Brain microvascular endothelial cell (primary cell): ENCODE results near the gene RNASEH2A.

Source experiments
- DNase-seq: peaks from one replicate; pipeline ENCODE4 v3.0.0-alpha.2; 2020
- H3K27ac ChIP-seq: fragments of 250-450 bp; sonication (Bioruptor Pico); 2 replicates; pipeline ENCODE4 v1.5.1; 2020; ENCODE audit warnings: mild to moderate bottlenecking, moderate library complexity
- H3K27me3 ChIP-seq: fragments of 250-450 bp; sonication (Bioruptor Pico); replicated peaks from 2 replicates; pipeline ENCODE4 v1.5.1; 2020; ENCODE audit warnings: mild to moderate bottlenecking
- H3K36me3 ChIP-seq: fragments of 250-450 bp; sonication (Bioruptor Pico); replicated peaks from 2 replicates; pipeline ENCODE4 v1.5.1; 2020; ENCODE audit warnings: mild to moderate bottlenecking
- H3K4me3 ChIP-seq: 2 replicates; pipeline ENCODE4 v1.5.1; 2011; ENCODE audit warnings: low read depth, mild to moderate bottlenecking, control low read depth, low read length, moderate library complexity
- in situ Hi-C: cut with HindIII; loops from 2 replicates; pipeline ENCODE4 v1.10.0; 2017; ENCODE audit warnings: low sequenced_read_pairs, low pct_ligation_motif_present
- TF ChIP-seq, protein P1 (sequence below): IDR thresholded peaks from 2 replicates; pipeline ENCODE4 v1.5.1; 2011; ENCODE audit warnings: low read depth, mild to moderate bottlenecking, moderate library complexity, low read length, control low read depth, inconsistent platforms; ENCODE audit errors: missing control alignments

Gene RNASEH2A

DNA sequence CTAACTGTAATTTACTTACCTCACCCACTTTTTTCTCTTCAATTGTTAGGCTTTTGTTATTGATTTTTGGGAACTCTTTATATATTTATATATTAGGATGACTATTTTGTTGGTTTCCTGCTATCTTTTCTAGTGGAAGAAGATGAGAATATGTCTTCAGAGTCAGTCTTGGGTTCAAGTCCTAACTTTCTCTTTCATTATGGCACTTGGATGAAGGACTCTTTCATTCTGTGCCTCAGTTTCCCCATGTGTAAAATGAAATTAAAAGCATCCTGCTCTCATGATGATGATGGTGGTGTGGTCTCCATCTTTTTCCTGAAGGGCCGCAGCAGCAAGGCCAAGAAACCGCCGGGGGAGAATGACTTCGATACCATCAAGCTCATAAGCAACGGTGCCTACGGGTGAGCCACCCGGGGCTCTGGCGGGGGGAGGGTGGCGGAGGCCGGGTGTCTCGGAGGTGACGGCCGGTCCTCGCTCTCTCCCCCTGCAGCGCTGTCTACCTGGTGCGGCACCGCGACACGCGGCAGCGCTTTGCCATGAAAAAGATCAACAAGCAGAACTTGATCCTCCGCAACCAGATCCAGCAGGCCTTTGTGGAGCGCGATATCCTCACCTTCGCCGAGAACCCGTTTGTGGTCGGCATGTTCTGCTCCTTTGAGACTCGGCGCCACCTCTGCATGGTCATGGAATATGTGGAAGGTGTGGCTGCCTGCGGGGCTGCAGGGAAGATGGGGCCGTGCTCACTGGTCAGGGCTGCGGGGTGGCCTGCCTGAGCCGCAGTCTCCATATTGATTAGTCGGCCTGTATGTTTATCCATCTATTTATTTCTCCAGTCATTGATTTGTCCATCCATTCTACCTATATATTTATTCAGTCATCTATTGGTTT lies 51.9 kb downstream of the RNASEH2A start:
- Histone ChIP-seq H3K27ac (no peak overlapping the region), H3K27me3 (no peaks in the 10 kb centered on the region), H3K36me3 (no peaks in the 10 kb centered on the region), H3K4me3 (no peak overlapping the region)
- in situ Hi-C loops: no loop called here
- TF ChIP-seq, protein P1, sequence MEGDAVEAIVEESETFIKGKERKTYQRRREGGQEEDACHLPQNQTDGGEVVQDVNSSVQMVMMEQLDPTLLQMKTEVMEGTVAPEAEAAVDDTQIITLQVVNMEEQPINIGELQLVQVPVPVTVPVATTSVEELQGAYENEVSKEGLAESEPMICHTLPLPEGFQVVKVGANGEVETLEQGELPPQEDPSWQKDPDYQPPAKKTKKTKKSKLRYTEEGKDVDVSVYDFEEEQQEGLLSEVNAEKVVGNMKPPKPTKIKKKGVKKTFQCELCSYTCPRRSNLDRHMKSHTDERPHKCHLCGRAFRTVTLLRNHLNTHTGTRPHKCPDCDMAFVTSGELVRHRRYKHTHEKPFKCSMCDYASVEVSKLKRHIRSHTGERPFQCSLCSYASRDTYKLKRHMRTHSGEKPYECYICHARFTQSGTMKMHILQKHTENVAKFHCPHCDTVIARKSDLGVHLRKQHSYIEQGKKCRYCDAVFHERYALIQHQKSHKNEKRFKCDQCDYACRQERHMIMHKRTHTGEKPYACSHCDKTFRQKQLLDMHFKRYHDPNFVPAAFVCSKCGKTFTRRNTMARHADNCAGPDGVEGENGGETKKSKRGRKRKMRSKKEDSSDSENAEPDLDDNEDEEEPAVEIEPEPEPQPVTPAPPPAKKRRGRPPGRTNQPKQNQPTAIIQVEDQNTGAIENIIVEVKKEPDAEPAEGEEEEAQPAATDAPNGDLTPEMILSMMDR: no peak
- no peak for DNase-seq

DNA sequence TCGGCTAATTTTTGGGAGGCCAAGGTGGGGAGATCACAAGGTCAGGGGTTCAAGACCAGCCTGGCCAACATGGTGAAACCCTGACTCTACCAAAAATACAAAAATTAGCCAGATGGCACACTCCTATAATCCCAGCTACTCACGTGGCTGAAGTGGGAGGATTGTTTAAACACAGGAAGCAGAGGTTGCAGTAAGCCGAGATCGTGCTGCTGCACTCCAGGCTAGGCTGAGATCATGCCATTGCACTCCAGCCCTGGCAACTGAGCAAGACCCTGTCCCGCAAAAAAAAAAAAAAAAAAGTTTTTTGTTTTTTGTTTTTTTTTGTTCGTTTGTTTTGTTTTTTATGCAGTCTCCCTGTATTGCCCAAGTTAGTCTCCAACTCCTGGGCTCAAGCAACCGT lies 53.2 kb downstream of the RNASEH2A start:
- DNase-seq: no peak
- H3K36me3 ChIP-seq: no peaks in the 10 kb centered on the region
- no peak overlapping the region for H3K27ac ChIP-seq
- no peaks in the 10 kb centered on the region for H3K27me3 ChIP-seq
- in situ Hi-C loops: no loop called here
- no peak overlapping the region for H3K4me3 ChIP-seq
- TF ChIP-seq, protein P1: no peak
